Peyer's patch (tissue), 4 donors: ENCODE data around the gene CHST6. TPM values are rescaled to one million over a fixed set of nuclear protein-coding genes. Genes with fewer than 3 reads are reported as not detected.

Source experiments
- DNase-seq, 3 donors: peaks; one replicate each; pipeline ENCODE4 v3.0.0-alpha.2; 2017 to 2019
- H3K27ac ChIP-seq, 4 donors: fragments of 200-600 bp; sonication (generic); one replicate each; pipeline ENCODE4 v1.5.1; 2016 to 2019
- H3K27me3 ChIP-seq, 2 donors: fragments of 200-600 bp; sonication (generic); one replicate each; pipeline ENCODE4 v1.5.1; 2019
- H3K36me3 ChIP-seq, 3 donors: fragments of 200-600 bp; sonication (generic); one replicate each; pipeline ENCODE4 v1.5.1; 2016 to 2019
- H3K4me1 ChIP-seq, 4 donors: fragments of 200-600 bp; sonication (generic); one replicate each; pipeline ENCODE4 v1.5.1; 2016 to 2019
- H3K4me3 ChIP-seq, 4 donors: fragments of 200-600 bp; sonication (generic); 1 replicate in 3 of 4; 2 replicates in 1 of 4; pipeline ENCODE4 v1.5.1; 2016 to 2019; ENCODE audit warnings: mild to moderate bottlenecking in 1 of 4
- H3K9me3 ChIP-seq, 4 donors: fragments of 200-600 bp; sonication (generic); one replicate each; pipeline ENCODE4 v1.5.1; 2016 to 2019; ENCODE audit warnings: mild to moderate bottlenecking in 1 of 4
- CTCF ChIP-seq, 6 experiments: fragments of 450-650 bp in 4 of 6; fragments of 200-600 bp in 2 of 6; sonication (generic) in 1 of 6; IDR thresholded peaks; one replicate each; pipeline ENCODE4 v1.5.1; 2017 to 2019; ENCODE audit warnings: antibody characterized with exemption in 6 of 6, mild to moderate bottlenecking in 3 of 6, moderate library complexity in 1 of 6
- POLR2A ChIP-seq, 2 donors: fragments of 450-650 bp; IDR thresholded peaks; one replicate each; pipeline ENCODE4 v1.5.1; 2017; ENCODE audit warnings: antibody characterized with exemption in 2 of 2, mild to moderate bottlenecking in 2 of 2, moderate library complexity in 2 of 2
- total RNA-seq, 4 donors: library from RNA; depleted of rRNA; stranded (reverse); fragments of >200 nt; gene quantifications; one replicate each; pipeline ENCODE4 v1.1.0, GENCODE V29; 2016

CHST6 gene
- total RNA-seq, 4 donors from 2014 or later: 12.8 to 50.2 (median 22.3) TPM; not detected in 1

GRCh38 chr16:75477680-75478473 is 17.4 kb downstream of the CHST6 start:
- H3K9me3 ChIP-seq: no peaks in the 10 kb centered on the region
- no peak overlapping the region for H3K27ac ChIP-seq
- no peak for TF ChIP-seq POLR2A (IDR thresholded peaks at IDR 0.05)
- TF ChIP-seq CTCF (IDR thresholded peaks at IDR 0.05): no peak
- H3K4me1 ChIP-seq: no peaks in the 10 kb centered on the region
- H3K27me3 ChIP-seq: no peaks in the 10 kb centered on the region
- H3K36me3 ChIP-seq: no peaks in the 10 kb centered on the region
- no peak overlapping the region for H3K4me3 ChIP-seq
- DNase-seq: no peak

GRCh38 chr16:75476817-75477216 is 18.4 kb downstream of the CHST6 start:
- no peaks in the 10 kb centered on the region for H3K9me3 ChIP-seq
- H3K36me3 ChIP-seq: no peaks in the 10 kb centered on the region
- H3K4me3 ChIP-seq: no peak overlapping the region
- no peak overlapping the region for H3K27ac ChIP-seq
- DNase-seq: no peak
- no peaks in the 10 kb centered on the region for H3K27me3 ChIP-seq
- no peaks in the 10 kb centered on the region for H3K4me1 ChIP-seq
- TF ChIP-seq CTCF (IDR thresholded peaks at IDR 0.05) (no peak), POLR2A (IDR thresholded peaks at IDR 0.05) (no peak)

GRCh38 chr16:75475420-75475847 is 19.8 kb downstream of the CHST6 start:
- H3K4me1 ChIP-seq: no peaks in the 10 kb centered on the region
- no peak for DNase-seq
- H3K9me3 ChIP-seq: no peaks in the 10 kb centered on the region
- H3K27me3 ChIP-seq: no peaks in the 10 kb centered on the region
- no peak overlapping the region for H3K27ac ChIP-seq
- no peak for TF ChIP-seq POLR2A (IDR thresholded peaks at IDR 0.05)
- no peak for TF ChIP-seq CTCF (IDR thresholded peaks at IDR 0.05)
- H3K36me3 ChIP-seq: no peaks in the 10 kb centered on the region
- no peak overlapping the region for H3K4me3 ChIP-seq

GRCh38 chr16:75472908-75473877 is 22.0 kb downstream of the CHST6 start:
- H3K27me3 ChIP-seq: no peaks in the 10 kb centered on the region
- no peaks in the 10 kb centered on the region for H3K4me1 ChIP-seq
- no peaks in the 10 kb centered on the region for H3K9me3 ChIP-seq
- DNase-seq: no peak
- no peak overlapping the region for H3K4me3 ChIP-seq
- H3K36me3 ChIP-seq: no peaks in the 10 kb centered on the region
- no peak overlapping the region for H3K27ac ChIP-seq
- TF ChIP-seq CTCF (IDR thresholded peaks at IDR 0.05) (no peak), POLR2A (IDR thresholded peaks at IDR 0.05) (no peak)

- DNase-seq: peak in 2 of 3 donors; percentile 38 to 82
- no peaks in the 10 kb centered on the region for H3K4me1 ChIP-seq
- TF ChIP-seq CTCF (IDR thresholded peaks at IDR 0.05) (peak; percentile 32 to 89 (median 76)), POLR2A (IDR thresholded peaks at IDR 0.05) (no peak)
These were observed 23.3 kb downstream of the CHST6 start for GRCh38 chr16:75471723-75472633.

More at GRCh38 chr16:75471723-75472633, 23.3 kb downstream of the CHST6 start:
- Histone ChIP-seq H3K36me3 (no peaks in the 10 kb centered on the region), H3K4me3 (no peak overlapping the region), H3K27ac (no peak overlapping the region), H3K27me3 (no peaks in the 10 kb centered on the region), H3K9me3 (no peaks in the 10 kb centered on the region)
